Measurements from ENCODE around the gene SEC11A.

Gene SEC11A

DNA sequence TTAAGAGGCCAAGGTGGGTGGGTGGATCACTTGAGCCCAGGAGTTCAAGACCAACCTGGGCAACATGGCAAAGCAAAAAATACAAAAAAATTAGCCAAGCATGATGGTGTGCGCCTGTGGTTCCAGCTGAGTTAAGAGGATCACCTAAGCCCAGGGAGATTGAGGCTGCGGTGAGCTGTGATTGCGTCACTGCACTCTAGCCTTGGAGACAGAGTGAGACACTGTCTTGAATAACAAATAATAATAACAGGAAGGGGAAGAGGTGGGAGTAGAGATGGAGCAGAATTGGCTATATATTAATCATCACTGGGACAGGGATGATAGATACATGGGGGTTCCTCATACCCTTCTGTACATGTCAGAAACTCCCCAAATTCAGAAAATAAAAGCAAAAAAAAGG is 34.1 kb downstream of the SEC11A start:
- DNase-seq (ENCODE audit: low read depth in 2 of 2) = no peak

DNA sequence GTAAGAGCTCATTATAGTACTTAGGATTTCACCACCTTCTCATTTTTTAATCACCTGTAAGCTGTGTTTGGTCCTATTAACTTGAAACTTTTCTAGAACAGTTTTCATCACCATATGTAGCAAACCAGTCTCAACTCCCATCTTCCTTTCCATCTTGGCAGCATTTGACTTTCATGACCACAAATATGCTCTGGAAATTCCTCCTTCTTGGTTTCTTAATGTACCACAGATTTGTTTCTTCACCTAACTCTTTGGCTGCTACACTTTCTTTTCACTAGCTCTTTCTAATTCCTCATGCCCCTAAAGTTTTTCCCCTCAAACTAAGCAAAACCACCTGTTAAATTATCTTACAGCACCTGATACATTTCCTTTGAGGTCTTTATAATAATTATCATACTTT is 44.7 kb downstream of the SEC11A start:
- DNase-seq (ENCODE audit: low read depth in 2 of 2) = peak; percentile 75 to 76

DNA sequence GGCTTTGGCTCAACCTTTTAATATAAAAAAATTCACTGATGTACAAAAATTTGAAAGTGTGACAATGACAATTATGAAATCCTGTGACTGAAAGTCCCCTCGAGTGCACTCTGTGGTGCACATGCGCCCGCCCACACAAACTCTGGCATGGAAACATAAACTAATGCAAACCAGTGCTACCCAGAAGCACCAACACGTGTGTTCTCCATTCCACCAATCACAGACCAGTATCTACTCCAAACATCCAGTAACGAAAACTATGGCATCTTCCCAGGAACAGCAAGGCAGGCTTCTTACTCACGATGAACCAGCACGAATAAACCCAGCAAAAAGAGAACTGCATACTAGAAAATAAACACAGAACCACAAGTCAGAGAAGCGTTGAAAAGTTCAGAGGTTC is 46.2 kb downstream of the SEC11A start:
- no peak for DNase-seq (ENCODE audit: low read depth in 2 of 2)

DNA sequence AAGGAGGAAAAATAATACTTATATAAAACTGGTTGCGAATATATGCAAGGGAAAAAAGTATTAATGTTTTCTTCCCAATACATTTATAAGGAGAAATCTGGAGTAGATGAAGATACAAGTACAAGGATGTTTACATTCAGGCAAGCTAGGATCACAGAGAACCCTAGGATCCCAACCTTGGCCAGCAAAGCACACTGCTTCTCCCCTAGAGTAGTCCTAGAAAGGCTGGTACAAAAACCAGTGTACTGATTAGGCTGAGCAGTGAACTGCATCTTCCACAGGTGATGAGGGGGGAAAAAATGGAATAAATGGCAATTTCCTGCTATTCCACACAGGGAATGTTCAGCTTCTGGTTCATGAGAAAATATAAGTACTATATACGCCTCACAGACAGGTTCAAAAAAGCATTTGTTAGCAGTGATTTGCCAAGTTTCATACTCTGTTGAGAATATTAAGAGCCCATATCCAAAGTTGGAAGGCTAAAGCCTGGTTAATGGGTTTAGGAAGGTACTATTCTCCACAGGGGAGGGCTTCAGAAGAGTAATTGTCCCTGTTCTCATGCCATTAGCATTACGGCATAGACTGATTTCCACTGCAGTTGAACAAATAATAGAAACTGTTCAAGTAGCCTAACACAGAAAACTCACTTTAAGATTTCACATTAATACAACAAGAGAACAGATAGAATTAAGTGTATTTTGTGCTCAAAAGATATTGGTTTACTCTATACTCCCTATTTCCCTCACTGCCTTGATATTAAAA is 47.5 kb downstream of the SEC11A start:
- DNase-seq (ENCODE audit: low read depth in 2 of 2) = no peak

DNA sequence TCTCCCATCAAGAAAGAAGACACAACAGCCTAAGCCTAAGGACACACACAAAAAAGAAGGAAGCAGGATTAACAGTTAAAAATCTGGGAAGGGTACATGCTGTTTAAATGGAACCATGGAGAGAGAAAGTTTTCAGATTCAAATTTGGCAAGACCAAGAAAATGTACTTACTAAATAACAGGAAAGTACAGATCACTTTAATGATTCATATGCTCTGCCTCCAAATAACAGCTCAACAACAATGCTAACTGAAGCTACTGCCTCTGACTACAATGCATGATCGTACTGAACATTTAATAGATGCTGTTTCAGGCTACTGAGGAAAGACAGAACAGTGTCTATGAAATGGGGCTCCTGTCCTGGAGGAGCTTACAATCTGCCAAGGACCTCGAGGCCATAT is 49.6 kb downstream of the SEC11A start:
- DNase-seq (ENCODE audit: low read depth in 2 of 2) = no peak

DNA sequence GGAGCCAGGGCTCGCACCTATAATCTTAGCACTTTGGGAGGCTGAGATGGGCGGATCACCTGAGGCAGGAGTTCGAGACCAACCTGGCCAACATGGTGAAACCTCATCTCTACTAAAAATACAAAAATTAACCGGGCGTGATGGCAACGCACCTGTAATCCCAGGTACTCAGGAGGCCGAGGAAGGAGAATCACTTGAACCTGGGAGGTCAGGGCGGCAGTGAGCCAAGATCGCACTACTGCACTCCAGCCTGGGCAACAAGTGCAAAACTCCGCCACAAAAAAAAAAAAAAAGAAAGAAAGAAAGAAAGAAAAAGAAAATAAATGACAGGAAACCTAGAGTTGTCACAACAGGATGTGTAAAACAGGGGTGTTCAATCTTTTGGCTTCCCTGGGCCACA is 54.9 kb downstream of the SEC11A start:
- no peak for DNase-seq (ENCODE audit: low read depth in 2 of 2)

DNA sequence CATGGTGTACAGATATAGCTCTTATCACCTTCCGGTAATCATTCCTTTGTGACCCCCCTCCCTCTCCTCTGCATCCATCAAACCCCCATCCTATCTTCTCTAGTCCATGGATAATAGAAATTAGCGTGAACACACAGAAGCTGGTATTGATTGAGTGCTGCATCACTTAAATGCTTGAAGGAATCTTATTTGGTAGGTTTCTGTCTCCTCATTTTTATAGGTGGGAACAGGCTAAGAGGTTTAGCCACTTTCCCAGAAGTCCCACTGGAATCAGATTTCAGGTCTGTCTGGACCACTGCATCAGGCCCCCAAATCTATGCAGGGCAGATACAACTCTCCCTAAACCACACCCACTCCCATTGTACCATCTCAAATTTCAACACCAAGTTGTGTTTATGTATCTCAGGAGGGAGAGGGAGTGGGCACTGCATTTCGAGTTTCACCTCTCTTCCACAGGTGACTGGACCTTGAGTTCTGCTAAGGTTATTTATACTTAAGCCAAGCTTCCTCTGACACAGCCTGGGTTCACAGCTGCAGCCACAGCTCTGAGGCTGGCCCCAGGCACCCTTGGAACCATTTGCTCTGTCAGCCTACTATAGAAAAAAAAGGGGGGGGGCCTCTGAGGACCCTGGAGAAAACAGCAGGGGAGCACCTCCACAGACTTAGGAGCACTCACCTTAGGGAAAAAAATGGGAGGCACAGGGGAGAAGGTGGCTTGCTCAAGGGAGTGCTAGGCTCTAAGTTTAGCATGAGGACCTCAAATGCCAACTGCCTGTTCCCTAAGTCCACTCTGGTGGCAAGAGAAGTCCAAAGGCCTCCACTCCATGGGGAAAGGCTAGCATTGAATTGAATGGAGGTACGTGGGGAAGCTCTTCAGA is 55.8 kb downstream of the SEC11A start:
- no peak for DNase-seq (ENCODE audit: low read depth in 2 of 2)

DNA sequence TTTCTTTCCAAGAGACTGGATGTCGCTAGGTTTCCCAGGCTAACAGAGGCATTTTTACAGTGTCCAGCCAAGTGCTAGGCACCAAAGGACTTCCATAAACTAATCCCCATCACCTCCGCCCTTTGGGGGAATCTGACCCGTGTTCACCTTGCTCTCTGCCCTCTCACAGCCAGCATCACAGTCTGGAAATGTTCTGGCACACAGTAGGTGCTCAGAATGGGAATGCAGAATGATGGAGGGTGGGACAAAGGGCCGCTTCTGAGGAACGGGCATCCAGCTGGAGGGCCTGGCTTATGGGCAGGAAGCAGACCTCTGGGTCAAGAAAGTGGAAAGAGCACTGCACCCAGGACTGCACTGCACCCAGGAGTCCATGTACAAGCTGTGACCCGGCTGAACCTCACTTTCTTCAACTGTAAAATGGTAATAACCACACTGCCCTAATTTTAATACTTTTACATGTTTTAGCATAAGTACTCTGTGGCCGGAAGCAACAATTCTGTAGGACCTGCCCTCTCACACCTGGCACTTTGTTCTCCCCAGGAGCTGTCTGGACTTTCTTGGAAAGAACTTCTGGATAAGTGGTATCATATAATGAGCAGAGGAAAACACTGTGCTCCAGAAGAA is 57.0 kb downstream of the SEC11A start:
- DNase-seq (ENCODE audit: low read depth in 2 of 2) = no peak

DNA sequence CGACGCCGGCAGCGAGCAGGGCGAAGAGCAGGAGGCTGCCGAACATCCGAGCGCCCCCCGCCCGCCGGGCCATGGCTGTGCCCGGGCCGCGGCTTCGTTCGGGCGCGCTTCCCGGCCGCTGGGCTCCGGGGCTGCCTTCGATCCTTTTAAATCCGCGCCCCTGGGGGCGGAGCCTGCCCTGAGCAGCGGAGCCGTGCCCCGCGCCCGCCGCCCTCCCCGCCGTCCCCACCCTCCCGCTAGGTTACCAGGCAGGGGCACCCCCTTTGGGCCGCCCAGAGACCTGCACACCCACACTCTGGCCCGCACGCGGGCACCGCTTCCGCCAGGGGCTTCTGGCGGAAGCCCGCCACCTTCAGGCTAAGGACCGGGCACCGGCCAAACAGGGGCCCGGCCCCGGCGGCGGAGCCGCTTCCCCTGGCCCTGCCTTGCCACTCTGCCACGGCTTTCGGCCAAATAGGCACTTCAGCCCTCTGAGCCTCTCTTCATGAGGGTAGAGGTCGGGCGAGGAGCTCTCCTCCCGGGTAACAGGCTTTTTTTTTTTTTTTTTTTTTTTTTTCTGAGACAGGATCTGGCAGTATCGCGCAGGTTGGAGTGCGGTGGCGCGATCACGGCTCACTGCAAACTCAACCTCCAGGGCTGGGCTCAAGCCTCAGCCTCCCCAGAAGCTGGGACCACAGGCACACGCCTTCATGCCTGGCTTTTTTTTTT is 57.7 kb downstream of the SEC11A start, which contains the start of gene NMB:
NMB (minus strand) TSS at position 120 of the 708 bp plus-strand sequence; CDS start at position 73, 47 bp downstream.
- peak in 1 of 2 experiments; percentile 20 for DNase-seq (ENCODE audit: low read depth in 2 of 2)

DNA sequence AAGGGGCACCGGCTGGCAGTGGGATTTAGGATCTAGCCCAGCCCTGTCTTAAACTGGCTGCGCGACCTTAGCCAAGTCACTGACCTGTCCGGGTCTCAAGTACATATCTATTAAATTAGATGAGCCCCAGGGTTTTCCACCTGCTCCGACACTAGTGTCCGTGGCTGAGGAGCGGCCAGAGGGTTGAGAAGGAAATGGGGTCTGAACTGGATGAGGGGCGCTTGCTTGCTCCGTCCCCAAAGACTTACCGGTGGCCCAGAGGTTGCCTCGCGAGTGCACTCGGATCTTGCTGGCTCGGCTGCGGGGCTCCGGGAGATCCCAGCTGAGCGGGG is 58.2 kb downstream of the SEC11A start:
- no peak for DNase-seq (ENCODE audit: low read depth in 2 of 2)

DNA sequence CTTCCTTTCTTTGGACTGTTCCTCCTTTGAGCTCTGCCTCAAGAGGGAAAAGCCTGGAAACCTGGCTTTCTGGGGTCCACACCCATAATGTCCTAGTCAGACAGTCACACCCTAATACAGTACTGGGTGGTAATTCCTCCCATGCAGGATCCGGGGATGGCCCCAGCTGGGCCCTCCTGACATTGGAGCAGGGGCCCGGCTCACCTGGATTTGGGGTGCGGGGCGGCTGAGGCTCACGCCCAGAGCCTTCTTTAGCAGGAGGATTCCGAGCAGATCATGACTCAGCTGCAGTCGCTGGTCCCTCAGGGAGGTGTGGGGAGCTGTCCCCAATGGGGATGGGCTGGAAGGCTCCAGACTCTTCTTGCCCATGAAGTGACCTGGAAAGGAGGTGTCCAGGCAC is 59.0 kb downstream of the SEC11A start:
- DNase-seq (ENCODE audit: low read depth in 2 of 2) = no peak

DNA sequence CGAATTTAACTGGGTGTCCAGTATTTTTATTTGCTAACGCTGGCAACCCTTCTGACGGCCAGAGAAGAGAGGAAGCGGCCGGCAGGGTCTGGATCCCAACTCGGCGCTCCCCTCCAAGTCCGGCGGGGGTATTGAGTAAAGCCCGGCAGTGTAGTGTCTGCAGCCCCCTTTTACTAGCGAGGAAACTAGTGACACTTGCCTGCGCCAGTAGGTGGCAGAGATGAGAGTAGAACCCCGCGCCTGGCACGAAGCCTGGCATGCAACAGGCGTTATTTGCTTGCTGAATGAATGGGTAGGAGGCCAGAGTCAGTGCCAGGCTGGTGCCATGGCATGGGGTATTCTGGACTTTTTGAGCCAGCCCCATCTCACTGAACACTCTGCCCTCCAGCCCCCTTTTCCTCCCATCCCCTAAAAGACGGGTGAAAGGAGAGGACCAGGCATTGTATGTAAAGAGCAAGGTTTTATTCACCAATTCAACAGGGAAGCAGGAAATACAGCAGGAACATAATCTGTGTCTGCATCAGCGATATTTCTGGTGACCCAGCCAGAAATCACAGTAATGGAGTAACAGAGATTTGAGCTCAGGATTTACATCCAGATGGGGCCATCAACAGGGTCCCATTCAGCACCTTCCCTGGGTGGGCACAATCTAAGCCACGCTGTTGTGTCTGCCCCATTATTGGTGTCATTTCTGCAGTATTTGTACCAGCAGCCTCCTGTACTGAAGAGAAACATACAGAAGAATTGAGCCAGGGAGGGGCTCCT is 61.1 kb downstream of the SEC11A start:
- peak; percentile 50 to 52 for DNase-seq (ENCODE audit: low read depth in 2 of 2)

DNA sequence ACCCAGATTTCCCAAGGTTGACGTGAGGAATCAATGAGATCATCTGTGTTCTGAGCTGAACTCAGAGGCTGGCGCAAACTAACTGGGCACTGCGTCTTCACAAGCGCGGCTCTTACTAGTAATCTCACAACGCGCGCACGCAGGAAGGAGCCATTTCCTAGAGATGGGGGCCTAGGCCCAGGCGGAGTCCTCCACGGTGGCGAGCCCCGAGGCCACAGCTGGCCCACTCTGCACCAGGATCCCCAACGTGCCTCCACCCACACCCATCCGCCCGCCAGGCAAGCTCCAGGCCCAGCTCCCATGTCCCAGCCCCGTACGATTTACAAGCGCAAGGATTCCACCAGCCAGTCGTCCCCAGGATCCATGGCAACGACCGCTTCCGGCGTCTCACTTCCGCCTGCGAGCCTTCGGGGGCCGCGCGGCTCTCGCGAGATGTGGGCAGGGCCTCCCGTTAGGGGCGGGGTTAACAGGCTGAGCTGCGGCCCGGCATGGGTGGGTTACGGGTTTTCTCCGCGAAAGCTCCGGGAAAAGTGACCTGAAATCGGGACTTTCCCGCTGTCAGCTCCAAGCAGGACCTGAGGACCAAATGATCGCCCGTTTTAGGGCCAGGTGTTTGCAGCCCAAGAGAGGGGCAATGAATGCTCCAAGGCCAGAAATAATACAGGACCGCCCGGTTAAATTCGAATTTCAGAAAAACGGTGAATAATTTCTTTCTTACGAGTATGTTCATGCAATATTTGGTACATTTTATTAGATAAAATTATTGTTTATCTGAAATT is 61.8 kb downstream of the SEC11A start, which contains the start of gene WDR73:
WDR73 (minus strand) TSS at position 374 of the 779 bp plus-strand sequence; CDS start at position 365, 9 bp downstream.
- DNase-seq (ENCODE audit: low read depth in 2 of 2) = peak; percentile 79 to 83

DNA sequence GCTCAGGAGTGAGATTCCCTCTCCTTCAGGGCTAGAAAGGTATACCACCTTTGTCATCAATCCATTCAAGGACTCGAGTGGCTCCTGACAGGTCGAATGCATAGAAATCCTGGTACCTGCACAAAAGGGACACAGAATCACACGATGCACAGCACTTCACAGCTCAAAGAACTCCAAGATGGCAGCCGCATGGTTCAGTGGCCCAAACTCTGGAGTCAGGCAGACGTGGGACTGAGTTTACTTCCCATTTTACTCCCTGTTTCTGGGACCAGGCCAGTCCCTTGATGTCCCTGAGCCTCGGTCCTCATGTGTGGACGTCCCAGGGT is 62.4 kb downstream of the SEC11A start:
- no peak for DNase-seq (ENCODE audit: low read depth in 2 of 2)

DNA sequence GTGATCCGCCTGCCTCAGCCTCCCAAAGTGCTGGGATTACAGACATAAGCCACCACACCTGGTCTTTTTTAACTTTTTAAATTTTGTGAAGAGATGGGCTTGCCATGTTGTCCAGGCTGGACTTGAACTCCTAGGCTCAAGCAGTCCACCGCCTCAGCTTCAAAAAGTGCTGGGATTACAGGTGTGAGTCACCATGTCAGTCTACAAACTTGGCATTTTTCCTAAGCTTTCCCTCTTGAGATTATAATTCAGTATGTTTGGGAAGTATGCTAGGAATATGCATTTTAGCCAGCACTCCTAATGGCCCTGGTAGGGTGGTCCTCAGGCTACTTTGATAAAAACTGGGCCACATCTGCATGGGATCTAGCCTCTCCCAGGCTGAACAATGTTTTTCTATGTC is 66.2 kb downstream of the SEC11A start:
- no peak for DNase-seq (ENCODE audit: low read depth in 2 of 2)

DNA sequence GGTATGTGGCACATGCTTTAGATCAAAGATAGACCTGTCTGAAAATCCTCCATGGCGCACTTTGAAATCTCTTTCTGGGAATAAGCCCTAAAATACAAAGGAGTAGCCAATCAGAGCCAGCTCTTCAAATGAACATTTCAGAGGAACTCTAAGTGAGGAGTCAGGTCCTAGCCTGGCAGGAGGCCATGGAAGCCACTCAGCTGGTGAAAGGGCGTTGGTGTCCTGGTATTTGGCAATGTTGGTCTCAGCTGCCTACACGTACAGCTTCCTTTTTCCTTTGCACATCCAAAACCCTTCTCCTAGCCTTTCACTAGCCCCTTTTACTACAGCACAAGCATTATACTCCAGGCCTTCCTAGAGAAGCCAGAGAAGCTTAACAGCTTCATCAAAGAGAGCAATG is 67.4 kb downstream of the SEC11A start:
- no peak for DNase-seq (ENCODE audit: low read depth in 2 of 2)

DNA sequence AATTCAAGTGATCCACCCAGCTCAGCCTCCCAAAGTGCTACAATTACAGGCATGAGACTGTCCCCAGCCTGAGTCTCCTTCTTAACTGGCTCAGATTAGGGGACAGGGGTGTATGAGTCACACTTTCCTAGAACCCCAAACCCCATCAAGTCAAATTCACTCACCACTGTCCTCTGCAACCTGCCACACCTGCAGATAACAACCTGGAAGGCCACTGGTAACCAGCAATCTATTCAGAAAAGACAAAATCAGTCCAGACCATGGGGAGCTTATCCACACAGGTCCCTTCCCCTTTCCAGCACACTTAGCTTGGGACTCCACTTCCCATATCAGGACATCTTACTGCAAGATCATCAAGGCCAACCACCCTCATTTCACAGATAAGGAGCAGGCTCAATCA is 68.2 kb downstream of the SEC11A start:
- no peak for DNase-seq (ENCODE audit: low read depth in 2 of 2)

DNA sequence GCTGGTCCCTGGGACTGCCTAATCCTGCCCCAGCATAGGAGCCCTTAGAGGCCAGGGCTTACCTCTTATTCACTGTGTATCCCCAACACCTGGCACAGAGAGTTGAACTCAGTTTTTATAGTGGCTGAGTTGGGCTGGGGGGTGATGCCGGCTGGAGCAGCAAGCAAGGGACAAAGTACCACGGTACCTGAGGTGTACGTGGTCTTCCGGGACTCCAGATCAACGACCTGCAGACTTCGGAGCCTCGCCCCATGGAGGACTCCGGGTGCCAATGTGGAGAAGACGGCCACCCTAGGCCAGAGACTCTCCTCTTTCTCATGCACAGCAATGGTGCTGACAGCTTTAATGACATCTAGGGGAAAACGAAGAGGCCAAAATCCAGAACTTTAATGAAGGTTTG is 69.9 kb downstream of the SEC11A start:
- DNase-seq (ENCODE audit: low read depth in 2 of 2) = no peak

DNA sequence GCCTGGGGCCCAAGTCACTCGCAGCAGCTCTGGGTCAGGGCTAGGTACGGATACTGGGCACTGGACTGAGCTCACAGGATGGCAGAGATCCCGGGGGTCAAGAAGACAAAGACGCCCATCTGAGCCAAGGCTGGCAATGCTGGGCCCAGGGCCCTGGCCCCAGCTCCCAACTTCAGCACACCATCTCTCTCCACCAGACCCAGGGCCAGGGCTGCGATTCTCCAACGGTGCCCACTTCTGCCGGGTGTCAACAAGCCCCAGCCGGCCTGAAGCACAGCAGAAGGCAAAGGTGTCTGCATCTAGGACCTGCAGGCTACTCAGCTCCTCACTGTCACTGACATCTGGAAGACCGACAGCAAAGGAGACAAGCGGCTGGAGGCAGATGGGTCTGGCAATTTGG is 70.4 kb downstream of the SEC11A start:
- DNase-seq (ENCODE audit: low read depth in 2 of 2) = no peak

DNA sequence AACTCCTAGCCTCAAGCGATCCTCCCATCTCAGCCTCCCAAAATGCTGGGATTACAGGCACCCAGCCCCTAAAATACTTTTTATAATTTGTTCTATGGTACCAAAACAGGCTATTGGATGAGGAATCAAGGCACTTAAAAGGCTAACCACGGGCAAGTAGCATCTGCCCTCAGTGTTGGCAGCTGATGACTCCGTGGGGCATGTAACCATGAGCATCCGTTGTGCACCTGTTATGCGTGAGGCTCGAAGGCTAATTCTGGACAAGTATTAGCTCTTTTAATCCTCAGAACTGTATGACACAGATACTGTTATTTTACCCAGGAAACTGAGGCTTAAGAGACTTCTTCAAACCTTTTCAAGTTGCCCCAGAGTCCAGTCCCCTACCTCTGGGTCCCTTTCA is 72.1 kb downstream of the SEC11A start:
- no peak for DNase-seq (ENCODE audit: low read depth in 2 of 2)
